NCI-H2081 (cell line): ENCODE results near the gene ITPKA.

ENCODE experiments used
- DNase-seq, 2 experiments: peaks; one replicate each; lab custom pipeline; 2025; lab: John Stamatoyannopoulos, UW

ITPKA gene

GRCh38 chr15:41490355-41490754 is 3.3 kb upstream of the ITPKA start:
- DNase-seq: no peak

GRCh38 chr15:41491889-41492288 is 1.8 kb upstream of the ITPKA start:
- DNase-seq: no peak

GRCh38 chr15:41492597-41493204 is 973 bp upstream of the ITPKA start:
- no peak for DNase-seq

GRCh38 chr15:41493902-41494189 is 172 bp downstream of the ITPKA start:
- no peak for DNase-seq

- DNase-seq: peak; percentile 23 to 42
Observed at GRCh38 chr15:41494190-41494921, 682 bp downstream of the ITPKA start.

- no peak for DNase-seq
Observed at GRCh38 chr15:41494922-41495735, 1.5 kb downstream of the ITPKA start.

GRCh38 chr15:41495736-41496599 is 2.3 kb downstream of the ITPKA start:
- DNase-seq: no peak

GRCh38 chr15:41498657-41499056 is 5.0 kb downstream of the ITPKA start:
- no peak for DNase-seq

GRCh38 chr15:41499109-41499851 is 5.6 kb downstream of the ITPKA start:
- no peak for DNase-seq

- DNase-seq: no peak
Observed at GRCh38 chr15:41501191-41501917, 7.7 kb downstream of the ITPKA start.

GRCh38 chr15:41501931-41502794 is 8.5 kb downstream of the ITPKA start:
- no peak for DNase-seq

GRCh38 chr15:41502795-41503668 is 9.4 kb downstream of the ITPKA start:
- DNase-seq: no peak

- no peak for DNase-seq
Observed at GRCh38 chr15:41503669-41504010, 10.0 kb downstream of the ITPKA start.

GRCh38 chr15:41504751-41505492 is 11.2 kb downstream of the ITPKA start:
- no peak for DNase-seq

GRCh38 chr15:41505776-41506175 is 12.1 kb downstream of the ITPKA start:
- no peak for DNase-seq

- no peak for DNase-seq
Observed at GRCh38 chr15:41506796-41507341, 13.2 kb downstream of the ITPKA start.

GRCh38 chr15:41507820-41508290 is 14.2 kb downstream of the ITPKA start:
- DNase-seq: peak in 1 of 2 experiments; percentile 17

- no peak for DNase-seq
Observed at GRCh38 chr15:41510728-41511127, 17.1 kb downstream of the ITPKA start.
